Heart left ventricle (tissue), 13 donors: ENCODE data around the gene DSC3.

Experiments used
- POLR2A ChIP-seq, 2 donors: fragments of 450-650 bp; IDR thresholded peaks; one replicate each; pipeline ENCODE4 v1.6.1; 2017; ENCODE audit warnings: antibody characterized with exemption in 2 of 2, mild to moderate bottlenecking in 2 of 2, moderate library complexity in 2 of 2
- TF ChIP-seq, protein P1 (sequence below), 12 donors: fragments of 200-600 bp; sonication (generic) in 4 of 12; IDR thresholded peaks; one replicate each; pipeline versions ENCODE4 v1.5.0 to v1.8.0; 2018 to 2022; ENCODE audit warnings: antibody characterized with exemption in 12 of 12, mild to moderate bottlenecking in 5 of 12
- donor health status: ischemic (EF 13 %, LVEDD 7.1; RV severe dilation, severe dysfunction).
- donor health status: DM: no; HTN: yes; CAD: no.
- donor health status: DM: no; HTN: no; CAD: no.
- donor health status: ischemic (EF 25% LVEDD 6.9; RV normal size, moderate dysfunction).
- donor health status: ischemic (EF 25% LVEDD 5.7; RV mildly dilated, moderate dysfunction).
- donor health status: ischemic (EF 35%, LVEDD 5.7; RV mildly dilated, moderate dysfunction).
- donor health status: nonischemic (EF 11% LVEDD 7.7; RV severe dilation, severe dysfunction).
- donor health status: DM: yes; HTN: yes; CAD: no.
- donor health status: PGD.
- donor health status: ischemic (EF 29% LVEDD 5.4; RV normal size, mild dysfunction).
- donor health status: nonischemic (EF 23%, LVEDD 6.1; RV moderate dilation, normal function).

- TF ChIP-seq POLR2A (IDR thresholded peaks at IDR 0.05), result no peak
- TF ChIP-seq, protein P1, sequence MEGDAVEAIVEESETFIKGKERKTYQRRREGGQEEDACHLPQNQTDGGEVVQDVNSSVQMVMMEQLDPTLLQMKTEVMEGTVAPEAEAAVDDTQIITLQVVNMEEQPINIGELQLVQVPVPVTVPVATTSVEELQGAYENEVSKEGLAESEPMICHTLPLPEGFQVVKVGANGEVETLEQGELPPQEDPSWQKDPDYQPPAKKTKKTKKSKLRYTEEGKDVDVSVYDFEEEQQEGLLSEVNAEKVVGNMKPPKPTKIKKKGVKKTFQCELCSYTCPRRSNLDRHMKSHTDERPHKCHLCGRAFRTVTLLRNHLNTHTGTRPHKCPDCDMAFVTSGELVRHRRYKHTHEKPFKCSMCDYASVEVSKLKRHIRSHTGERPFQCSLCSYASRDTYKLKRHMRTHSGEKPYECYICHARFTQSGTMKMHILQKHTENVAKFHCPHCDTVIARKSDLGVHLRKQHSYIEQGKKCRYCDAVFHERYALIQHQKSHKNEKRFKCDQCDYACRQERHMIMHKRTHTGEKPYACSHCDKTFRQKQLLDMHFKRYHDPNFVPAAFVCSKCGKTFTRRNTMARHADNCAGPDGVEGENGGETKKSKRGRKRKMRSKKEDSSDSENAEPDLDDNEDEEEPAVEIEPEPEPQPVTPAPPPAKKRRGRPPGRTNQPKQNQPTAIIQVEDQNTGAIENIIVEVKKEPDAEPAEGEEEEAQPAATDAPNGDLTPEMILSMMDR (IDR thresholded peaks at IDR 0.05), result no peak
These were observed 22.7 kb upstream of the DSC3 start for GRCh38 chr18:31065036-31065773.
